Kidney epithelial cell (primary cell): ENCODE measurements around the gene AMACR. TPM values are rescaled to one million over a fixed set of nuclear protein-coding genes. Genes with fewer than 3 reads are reported as not detected.

Experiments
- DNase-seq: peaks from one replicate; pipeline ENCODE4 v3.0.0-alpha.2; 2010; ENCODE audit warnings: low read depth
- H3K27me3 ChIP-seq: 2 replicates; pipeline ENCODE4 v1.6.0; 2011; ENCODE audit warnings: low read length; ENCODE audit not compliant: control insufficient read depth, insufficient read depth
- H3K36me3 ChIP-seq: 2 replicates; pipeline ENCODE4 v1.5.1; 2011; ENCODE audit warnings: low read length; ENCODE audit not compliant: control insufficient read depth, insufficient read depth
- H3K4me3 ChIP-seq: 2 replicates; pipeline ENCODE4 v1.5.1; 2011; ENCODE audit warnings: low read depth, mild to moderate bottlenecking, control low read depth, low read length
- CTCF ChIP-seq: IDR thresholded peaks from 2 replicates; pipeline ENCODE4 v1.5.1; 2011; ENCODE audit warnings: mild to moderate bottlenecking, moderate library complexity, low read length, control low read depth, inconsistent platforms; ENCODE audit not compliant: insufficient read depth, poor library complexity, severe bottlenecking
- total RNA-seq: library from RNA; depleted of rRNA; stranded (reverse); fragments of >200 nt; gene quantifications from 2 replicates; pipeline ENCODE4 v1.2.3, GENCODE V29; 2015

The AMACR gene
- total RNA-seq, 1 donor from 2014 or later: 18.0 TPM

- Histone ChIP-seq H3K4me3 (no peak overlapping the region), H3K27me3 (no peaks in the 10 kb centered on the region), H3K36me3 (no peaks in the 10 kb centered on the region)
- no peak for TF ChIP-seq CTCF
- DNase-seq: no peak
These were observed 38.1 kb upstream of the AMACR start for GRCh38 chr5:34045996-34046395.

- Histone ChIP-seq H3K4me3 (no peak overlapping the region), H3K27me3 (no peaks in the 10 kb centered on the region), H3K36me3 (no peaks in the 10 kb centered on the region)
- TF ChIP-seq CTCF: no peak
- DNase-seq: no peak
These were observed 37.2 kb upstream of the AMACR start for GRCh38 chr5:34045023-34045422.

GRCh38 chr5:34043099-34043876 is 35.4 kb upstream of the AMACR start, which contains the start of gene C1QTNF3:
TSS of gene C1QTNF3 (minus strand) at chr5:34043213. CDS start at chr5:34043125, 88 bp downstream.
- no peaks in the 10 kb centered on the region for H3K27me3 ChIP-seq
- no peak for TF ChIP-seq CTCF
- DNase-seq: no peak

GRCh38 chr5:34042321-34042720 is 34.5 kb upstream of the AMACR start:
- H3K36me3 ChIP-seq: no peaks in the 10 kb centered on the region

More at GRCh38 chr5:34043099-34043876, 35.4 kb upstream of the AMACR start, which contains the start of gene C1QTNF3:
- Histone ChIP-seq H3K36me3 (no peaks in the 10 kb centered on the region), H3K4me3 (no peak within 1 kb of the TSS)

GRCh38 chr5:34041247-34041972 is 33.6 kb upstream of the AMACR start:
- Histone ChIP-seq H3K4me3 (no peak overlapping the region), H3K27me3 (no peaks in the 10 kb centered on the region), H3K36me3 (no peaks in the 10 kb centered on the region)
- no peak for DNase-seq
- TF ChIP-seq CTCF: no peak

More at GRCh38 chr5:34042321-34042720, 34.5 kb upstream of the AMACR start:
- Histone ChIP-seq H3K27me3 (no peaks in the 10 kb centered on the region), H3K4me3 (no peak overlapping the region)
- DNase-seq: no peak
- no peak for TF ChIP-seq CTCF
